Measurements from ENCODE around the gene NCKAP5.

NCKAP5 gene

DNA sequence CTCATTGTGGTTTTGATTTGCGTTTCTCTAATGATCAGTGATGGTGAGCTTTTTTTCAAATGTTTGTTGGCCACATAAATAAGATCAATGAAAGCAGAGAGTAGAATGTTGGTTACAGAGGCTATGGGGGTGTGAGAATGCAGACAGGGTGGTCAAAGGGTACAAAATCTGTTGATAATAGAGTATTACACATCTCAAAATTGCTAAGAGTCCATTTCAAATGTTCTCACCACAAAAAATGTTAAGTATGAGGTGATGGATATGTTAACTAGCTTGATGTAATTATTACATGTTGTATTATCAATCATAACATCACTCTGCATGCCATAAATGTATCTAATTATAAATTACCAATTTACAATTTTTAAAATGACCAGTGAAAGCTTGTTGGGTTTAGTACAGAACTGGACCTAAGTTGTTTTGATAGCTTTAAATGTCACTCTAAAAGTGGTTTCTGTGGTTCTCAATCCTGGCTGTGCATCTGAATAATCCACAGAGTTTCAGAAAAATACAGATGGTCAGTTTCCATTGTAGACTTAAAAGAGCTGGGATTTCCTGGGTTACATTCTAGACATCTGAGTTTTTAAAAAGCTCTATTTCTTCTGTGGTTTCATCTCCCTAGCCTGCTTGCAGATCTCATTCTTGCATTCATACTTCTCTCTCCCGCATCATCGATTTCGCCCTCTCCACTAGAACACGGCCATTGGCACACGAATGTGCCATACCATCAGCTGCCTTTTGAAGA lies 612.2 kb downstream of the NCKAP5 start:
- no peak overlapping the region for H3K4me3 ChIP-seq (ENCODE audit: low read length in 2 of 2)
- no peak overlapping the region for H3K4ac ChIP-seq (ENCODE audit: low read length)
- no peak overlapping the region for H4K8ac ChIP-seq (ENCODE audit: low read depth, low read length)
- no peak overlapping the region for H3K9ac ChIP-seq (ENCODE audit: low read depth, low read length, poor library complexity)
- H2AK5ac ChIP-seq (ENCODE audit: low read depth, low read length) = no peak overlapping the region
- no peak for DNase-seq (ENCODE audit: low spot score)
- H3K27ac ChIP-seq (replicated peaks; ENCODE audit: low read length) = no peak overlapping the region
- no peak overlapping the region for H3K4me2 ChIP-seq (ENCODE audit: insufficient read depth, low read length, poor library complexity, severe bottlenecking)
- no peak overlapping the region for H2BK12ac ChIP-seq (ENCODE audit: low read length)
- H2BK120ac ChIP-seq (ENCODE audit: low read depth, low read length) = no peak overlapping the region
- peaks cover 0 to 73% of the 10 kb centered on the region in 2 donors for H3K36me3 ChIP-seq (replicated peaks in 1 of 2; ENCODE audit: control insufficient read depth in 2 of 2, insufficient read depth in 2 of 2, low read length in 2 of 2)
- H3K23ac ChIP-seq (ENCODE audit: low read depth, low read length, poor library complexity) = no peak overlapping the region
- no peak overlapping the region for H4K91ac ChIP-seq (ENCODE audit: low read depth, low read length, poor library complexity)
- no peaks in the 10 kb centered on the region for H3K79me1 ChIP-seq (ENCODE audit: low read depth, low read length)
- no peak overlapping the region for H2BK5ac ChIP-seq (ENCODE audit: low read length)
- no peak overlapping the region for H3K18ac ChIP-seq (ENCODE audit: low read length)
- H3K9me3 ChIP-seq (replicated peaks in 1 of 2; ENCODE audit: control insufficient read depth in 2 of 2, insufficient read depth in 1 of 2, low read depth in 1 of 2, low read length in 2 of 2) = no peaks in the 10 kb centered on the region
- no peaks in the 10 kb centered on the region for H3K27me3 ChIP-seq (ENCODE audit: control insufficient read depth in 3 of 3, insufficient read depth in 3 of 3, low read depth in 1 of 3, low read length in 3 of 3)
- no peak overlapping the region for H3K14ac ChIP-seq (ENCODE audit: low read length)
- no CpG with 5 or more reads among the region's 6 CpGs for WGBS, 2 donors (ENCODE audit: extremely low coverage in 2 of 2, insufficient read length in 2 of 2, insufficient replicate concordance in 1 of 2)
- no peak overlapping the region for H2BK15ac ChIP-seq (ENCODE audit: low read length)
- peaks cover 0 to 4% of the 10 kb centered on the region in 2 donors for H3K4me1 ChIP-seq (ENCODE audit: control insufficient read depth in 2 of 2, insufficient read depth in 1 of 2, low read depth in 1 of 2, low read length in 2 of 2)
- no peak overlapping the region for H2AFZ ChIP-seq (ENCODE audit: low read length)

- Histone ChIP-seq H2AFZ (ENCODE audit: low read length) (no peak overlapping the region), H3K4me2 (ENCODE audit: insufficient read depth, low read length, poor library complexity, severe bottlenecking) (no peak overlapping the region), H3K18ac (ENCODE audit: low read length) (no peak overlapping the region), H3K36me3 (replicated peaks in 1 of 2; ENCODE audit: control insufficient read depth in 2 of 2, insufficient read depth in 2 of 2, low read length in 2 of 2) (peaks cover 0 to 64% of the 10 kb centered on the region in 2 donors), H3K4me3 (ENCODE audit: low read length in 2 of 2) (no peak overlapping the region), H2BK15ac (ENCODE audit: low read length) (no peak overlapping the region), H2BK5ac (ENCODE audit: low read length) (no peak overlapping the region), H2BK12ac (ENCODE audit: low read length) (no peak overlapping the region), H3K9me3 (replicated peaks in 1 of 2; ENCODE audit: control insufficient read depth in 2 of 2, insufficient read depth in 1 of 2, low read depth in 1 of 2, low read length in 2 of 2) (no peaks in the 10 kb centered on the region), H4K8ac (ENCODE audit: low read depth, low read length) (no peak overlapping the region), H2AK5ac (ENCODE audit: low read depth, low read length) (no peak overlapping the region), H3K27me3 (ENCODE audit: control insufficient read depth in 3 of 3, insufficient read depth in 3 of 3, low read depth in 1 of 3, low read length in 3 of 3) (no peaks in the 10 kb centered on the region), H3K14ac (ENCODE audit: low read length) (no peak overlapping the region), H3K23ac (ENCODE audit: low read depth, low read length, poor library complexity) (no peak overlapping the region), H3K4ac (ENCODE audit: low read length) (no peak overlapping the region), H3K27ac (replicated peaks; ENCODE audit: low read length) (no peak overlapping the region), H3K4me1 (ENCODE audit: control insufficient read depth in 2 of 2, insufficient read depth in 1 of 2, low read depth in 1 of 2, low read length in 2 of 2) (peaks cover 0 to 6% of the 10 kb centered on the region in 2 donors), H3K79me1 (ENCODE audit: low read depth, low read length) (no peaks in the 10 kb centered on the region), H3K9ac (ENCODE audit: low read depth, low read length, poor library complexity) (no peak overlapping the region), H2BK120ac (ENCODE audit: low read depth, low read length) (no peak overlapping the region), H4K91ac (ENCODE audit: low read depth, low read length, poor library complexity) (no peak overlapping the region)
- DNase-seq (ENCODE audit: low spot score) = no peak
- WGBS, 2 donors (ENCODE audit: extremely low coverage in 2 of 2, insufficient read length in 2 of 2, insufficient replicate concordance in 1 of 2) = no CpG with 5 or more reads among the region's 1 CpG
These were observed 614.5 kb downstream of the NCKAP5 start for GRCh38 chr2:132953771-132954170.

GRCh38 chr2:132951008-132951714 lies 617.1 kb downstream of the NCKAP5 start:
- no peak overlapping the region for H2AFZ ChIP-seq (ENCODE audit: low read length)
- H2BK15ac ChIP-seq (ENCODE audit: low read length) = no peak overlapping the region
- no peak overlapping the region for H3K4me3 ChIP-seq (ENCODE audit: low read length in 2 of 2)
- H3K27me3 ChIP-seq (ENCODE audit: control insufficient read depth in 3 of 3, insufficient read depth in 3 of 3, low read depth in 1 of 3, low read length in 3 of 3) = no peaks in the 10 kb centered on the region
- no peaks in the 10 kb centered on the region for H3K79me1 ChIP-seq (ENCODE audit: low read depth, low read length)
- no peak overlapping the region for H2BK120ac ChIP-seq (ENCODE audit: low read depth, low read length)
- no peak overlapping the region for H3K9ac ChIP-seq (ENCODE audit: low read depth, low read length, poor library complexity)
- no CpG with 5 or more reads among the region's 8 CpGs for WGBS, 2 donors (ENCODE audit: extremely low coverage in 2 of 2, insufficient read length in 2 of 2, insufficient replicate concordance in 1 of 2)
- no peak overlapping the region for H4K8ac ChIP-seq (ENCODE audit: low read depth, low read length)
- no peak overlapping the region for H3K14ac ChIP-seq (ENCODE audit: low read length)
- no peak overlapping the region for H3K4me2 ChIP-seq (ENCODE audit: insufficient read depth, low read length, poor library complexity, severe bottlenecking)
- H3K27ac ChIP-seq (replicated peaks; ENCODE audit: low read length) = no peak overlapping the region
- no peak overlapping the region for H2AK5ac ChIP-seq (ENCODE audit: low read depth, low read length)
- H3K4me1 ChIP-seq (ENCODE audit: control insufficient read depth in 2 of 2, insufficient read depth in 1 of 2, low read depth in 1 of 2, low read length in 2 of 2) = peaks cover 0 to 6% of the 10 kb centered on the region in 2 donors
- H2BK5ac ChIP-seq (ENCODE audit: low read length) = no peak overlapping the region
- no peaks in the 10 kb centered on the region for H3K9me3 ChIP-seq (replicated peaks in 1 of 2; ENCODE audit: control insufficient read depth in 2 of 2, insufficient read depth in 1 of 2, low read depth in 1 of 2, low read length in 2 of 2)
- H2BK12ac ChIP-seq (ENCODE audit: low read length) = no peak overlapping the region
- no peak overlapping the region for H3K23ac ChIP-seq (ENCODE audit: low read depth, low read length, poor library complexity)
- H3K18ac ChIP-seq (ENCODE audit: low read length) = no peak overlapping the region
- peaks cover 0 to 54% of the 10 kb centered on the region in 2 donors for H3K36me3 ChIP-seq (replicated peaks in 1 of 2; ENCODE audit: control insufficient read depth in 2 of 2, insufficient read depth in 2 of 2, low read length in 2 of 2)
- H4K91ac ChIP-seq (ENCODE audit: low read depth, low read length, poor library complexity) = no peak overlapping the region
- H3K4ac ChIP-seq (ENCODE audit: low read length) = no peak overlapping the region
- no peak for DNase-seq (ENCODE audit: low spot score)

GRCh38 chr2:132949108-132949507 lies 619.2 kb downstream of the NCKAP5 start:
- Histone ChIP-seq H4K8ac (ENCODE audit: low read depth, low read length) (no peak overlapping the region), H4K91ac (ENCODE audit: low read depth, low read length, poor library complexity) (no peak overlapping the region), H2AK5ac (ENCODE audit: low read depth, low read length) (no peak overlapping the region), H3K14ac (ENCODE audit: low read length) (no peak overlapping the region), H3K27me3 (ENCODE audit: control insufficient read depth in 3 of 3, insufficient read depth in 3 of 3, low read depth in 1 of 3, low read length in 3 of 3) (no peaks in the 10 kb centered on the region), H3K9me3 (replicated peaks in 1 of 2; ENCODE audit: control insufficient read depth in 2 of 2, insufficient read depth in 1 of 2, low read depth in 1 of 2, low read length in 2 of 2) (no peaks in the 10 kb centered on the region), H3K79me1 (ENCODE audit: low read depth, low read length) (no peaks in the 10 kb centered on the region), H3K4me1 (ENCODE audit: control insufficient read depth in 2 of 2, insufficient read depth in 1 of 2, low read depth in 1 of 2, low read length in 2 of 2) (peaks cover 0 to 6% of the 10 kb centered on the region in 2 donors), H2BK5ac (ENCODE audit: low read length) (no peak overlapping the region), H3K18ac (ENCODE audit: low read length) (no peak overlapping the region), H3K4me3 (ENCODE audit: low read length in 2 of 2) (no peak overlapping the region), H3K23ac (ENCODE audit: low read depth, low read length, poor library complexity) (no peak overlapping the region), H2BK120ac (ENCODE audit: low read depth, low read length) (no peak overlapping the region), H2BK12ac (ENCODE audit: low read length) (no peak overlapping the region), H3K27ac (replicated peaks; ENCODE audit: low read length) (no peak overlapping the region), H3K36me3 (replicated peaks in 1 of 2; ENCODE audit: control insufficient read depth in 2 of 2, insufficient read depth in 2 of 2, low read length in 2 of 2) (peaks cover 0 to 46% of the 10 kb centered on the region in 2 donors), H3K4me2 (ENCODE audit: insufficient read depth, low read length, poor library complexity, severe bottlenecking) (no peak overlapping the region), H3K4ac (ENCODE audit: low read length) (no peak overlapping the region), H3K9ac (ENCODE audit: low read depth, low read length, poor library complexity) (no peak overlapping the region), H2BK15ac (ENCODE audit: low read length) (no peak overlapping the region), H2AFZ (ENCODE audit: low read length) (no peak overlapping the region)
- DNase-seq (ENCODE audit: low spot score) = no peak
- no CpG with 5 or more reads among the region's 3 CpGs for WGBS, 2 donors (ENCODE audit: extremely low coverage in 2 of 2, insufficient read length in 2 of 2, insufficient replicate concordance in 1 of 2)
